ENCODE results near the gene RFX7.

DNA sequence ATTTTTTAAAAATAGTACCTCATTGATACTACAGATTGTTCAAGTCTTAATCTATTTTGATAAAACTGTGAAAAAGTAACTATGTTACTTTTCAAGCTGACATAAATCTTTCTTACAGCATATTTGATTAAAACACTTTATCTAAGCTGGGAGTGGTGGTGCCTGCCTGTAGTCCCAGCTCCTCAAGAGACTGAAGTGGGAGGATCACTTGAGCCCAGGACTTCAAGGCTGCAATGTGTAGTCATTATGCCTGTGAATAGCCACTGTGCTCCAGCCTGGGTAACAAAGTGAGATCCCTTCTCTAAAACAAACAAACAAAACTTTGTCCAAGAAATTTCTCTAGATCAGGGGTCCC is 190.7 kb downstream of the RFX7 start:
- TF ChIP-seq POLR2A (IDR thresholded peaks at IDR 0.05; ENCODE audit: low read depth, low read length) (no peak), TAF1 (IDR thresholded peaks at IDR 0.05; ENCODE audit: low read depth, low read length) (no peak)
